ENCODE results near the gene NT5C2. TPM values are rescaled to one million over a fixed set of nuclear protein-coding genes. Genes with fewer than 3 reads are reported as not detected.

Gene NT5C2
- total and polyA plus RNA-seq, 7 donors = 37.7 to 61.5 (median 49.2) TPM

GRCh38 chr10:103125323-103126267 lies 67.5 kb downstream of the NT5C2 start:
- WGBS, 2 donors = 66 to 86% methylated on average over 9 of the region's 9 CpGs
- H3K36me3 ChIP-seq = no peaks in the 10 kb centered on the region
- H3K27ac ChIP-seq = no peak overlapping the region
- no peaks in the 10 kb centered on the region for H3K27me3 ChIP-seq
- no peak for TF ChIP-seq EP300 (IDR thresholded peaks at IDR 0.05)
- no peak for TF ChIP-seq CTCF (IDR thresholded peaks at IDR 0.05)
- no peak for TF ChIP-seq POLR2A (IDR thresholded peaks at IDR 0.05)
- TF ChIP-seq POLR2AphosphoS5 (IDR thresholded peaks at IDR 0.05) = no peak
- H3K9me3 ChIP-seq = no peaks in the 10 kb centered on the region
- DNase-seq = no peak
- peaks cover 0 to 32% (median 25%) of the 10 kb centered on the region in 4 donors for H3K4me1 ChIP-seq
- intact Hi-C loops (cut with DNase I) = no loop called here
- no peak overlapping the region for H3K4me3 ChIP-seq

GRCh38 chr10:103124420-103125096 lies 68.5 kb downstream of the NT5C2 start:
- H3K27ac ChIP-seq = no peak overlapping the region
- TF ChIP-seq POLR2A (IDR thresholded peaks at IDR 0.05) (no peak), POLR2AphosphoS5 (IDR thresholded peaks at IDR 0.05) (no peak), EP300 (IDR thresholded peaks at IDR 0.05) (no peak), CTCF (IDR thresholded peaks at IDR 0.05) (no peak)
- peaks cover 0 to 41% (median 27%) of the 10 kb centered on the region in 4 donors for H3K4me1 ChIP-seq
- intact Hi-C loops (cut with DNase I) = no loop called here
- H3K27me3 ChIP-seq = no peaks in the 10 kb centered on the region
- H3K36me3 ChIP-seq = no peaks in the 10 kb centered on the region
- no peak for DNase-seq
- H3K4me3 ChIP-seq = no peak overlapping the region
- no peaks in the 10 kb centered on the region for H3K9me3 ChIP-seq
- 95 to 97% methylated on average over 4 of the region's 4 CpGs for WGBS, 2 donors

- Histone ChIP-seq H3K27me3 (no peaks in the 10 kb centered on the region), H3K36me3 (no peaks in the 10 kb centered on the region), H3K4me1 (peaks cover 0 to 43% (median 27%) of the 10 kb centered on the region in 4 donors), H3K27ac (peak overlapping the region in 2 of 4 donors; percentile 29 to 69), H3K9me3 (no peaks in the 10 kb centered on the region), H3K4me3 (no peak overlapping the region)
- TF ChIP-seq CTCF (IDR thresholded peaks at IDR 0.05) (no peak), POLR2A (IDR thresholded peaks at IDR 0.05) (no peak), POLR2AphosphoS5 (IDR thresholded peaks at IDR 0.05) (no peak), EP300 (IDR thresholded peaks at IDR 0.05) (no peak)
- 84% methylated on average over 7 of the region's 7 CpGs for whole genome bisulfite sequencing, 2 donors
- no peak for DNase-seq
- intact Hi-C loops (cut with DNase I) = no loop called here
Observed at GRCh38 chr10:103123282-103124024, 69.6 kb downstream of the NT5C2 start.

GRCh38 chr10:103120977-103121735 lies 71.9 kb downstream of the NT5C2 start:
- Histone ChIP-seq H3K27ac (peak overlapping the region; percentile 23 to 69 (median 33)), H3K36me3 (no peaks in the 10 kb centered on the region), H3K27me3 (no peaks in the 10 kb centered on the region), H3K9me3 (no peaks in the 10 kb centered on the region), H3K4me1 (peaks cover 0 to 40% (median 27%) of the 10 kb centered on the region in 4 donors), H3K4me3 (no peak overlapping the region)
- 12 to 50% methylated on average over 2 of the region's 2 CpGs for WGBS, 2 donors
- no peak for TF ChIP-seq CTCF (IDR thresholded peaks at IDR 0.05)
- no peak for DNase-seq
- intact Hi-C loops (cut with DNase I) = no loop called here

All from sigmoid colon (tissue), 7 donors.